SU-DHL-6 (cell line): ENCODE results near the gene MYBPC3.

Experiments
- H2AFZ ChIP-seq: fragments of 200-600 bp; sonication (generic); 2 replicates; pipeline ENCODE4 v1.6.1; 2014; ENCODE audit warnings: low read depth, mild to moderate bottlenecking, moderate library complexity, mixed read lengths, antibody characterized with exemption, low read length; ENCODE audit not compliant: severe bottlenecking
- H3F3A ChIP-seq: fragments of 200-600 bp; shearing (Covaris generic); 2 replicates; pipeline ENCODE4 v1.6.0; 2016; ENCODE audit warnings: antibody characterized with exemption, mild to moderate bottlenecking; ENCODE audit not compliant: insufficient read depth
- H3K27ac ChIP-seq: fragments of 200-600 bp; sonication (generic); 2 replicates; pipeline ENCODE4 v1.5.1; 2016; ENCODE audit warnings: low read depth, mild to moderate bottlenecking, low read length, moderate library complexity, mixed read lengths
- H3K27me3 ChIP-seq: fragments of 200-600 bp; sonication (generic), shearing (Covaris generic); 2 replicates; pipeline ENCODE4 v1.6.0; 2014; ENCODE audit warnings: mild to moderate bottlenecking, low read length
- H3K36me3 ChIP-seq: fragments of 200-600 bp; sonication (generic); 2 replicates; pipeline ENCODE4 v1.6.1; 2014; ENCODE audit warnings: mild to moderate bottlenecking, low read length, mixed read lengths
- H3K4me2 ChIP-seq: fragments of 300-600, 200-600 bp; shearing (Covaris generic), sonication (generic); 2 replicates; pipeline ENCODE4 v1.6.0; 2014; ENCODE audit warnings: low read length, low read depth, mild to moderate bottlenecking; ENCODE audit not compliant: poor library complexity, severe bottlenecking
- H3K4me3 ChIP-seq: fragments of 200-600 bp; sonication (generic); 2 replicates; pipeline ENCODE4 v1.5.1; 2014; ENCODE audit warnings: antibody characterized with exemption, low read length, mild to moderate bottlenecking, mixed read lengths; ENCODE audit not compliant: insufficient read depth, poor library complexity, severe bottlenecking
- H3K79me2 ChIP-seq: fragments of 200-600 bp; sonication (generic); 2 replicates; pipeline ENCODE4 v1.6.1; 2014; ENCODE audit warnings: mild to moderate bottlenecking, low read length, moderate library complexity; ENCODE audit not compliant: insufficient read depth
- H3K9ac ChIP-seq: fragments of 200-600 bp; sonication (generic); 2 replicates; pipeline ENCODE4 v1.7.0; 2014; ENCODE audit warnings: mild to moderate bottlenecking, low read length
- H3K9me2 ChIP-seq: fragments of 200-600 bp; sonication (generic); replicated peaks from 2 replicates; pipeline ENCODE4 v1.6.1; 2014; ENCODE audit warnings: low read length; ENCODE audit not compliant: insufficient read depth
- H3K9me3 ChIP-seq: fragments of 200-600 bp; sonication (generic); 2 replicates; pipeline ENCODE4 v1.6.1; 2014; ENCODE audit warnings: low read length, mixed read lengths; ENCODE audit not compliant: insufficient read depth
- H4K20me1 ChIP-seq: fragments of 200-600 bp; sonication (generic); 2 replicates; pipeline ENCODE4 v1.6.1; 2014; ENCODE audit warnings: low read depth, mild to moderate bottlenecking, antibody characterized with exemption, low read length, moderate library complexity, mixed read lengths
- EZH2phosphoT487 ChIP-seq: fragments of 200-600 bp; sonication (generic), shearing (Covaris generic); conservative IDR thresholded peaks from 2 replicates; pipeline ENCODE4 v1.6.1; 2018; ENCODE audit warnings: mild to moderate bottlenecking, antibody characterized with exemption, low read length, moderate library complexity, mixed read lengths
- TF ChIP-seq, protein P1 (sequence below): fragments of 200-600 bp; sonication (generic); IDR thresholded peaks from one replicate; pipeline ENCODE4 v1.5.1; 2017; ENCODE audit warnings: antibody characterized with exemption, mild to moderate bottlenecking, low read length, moderate library complexity; ENCODE audit not compliant: insufficient read depth, poor library complexity, severe bottlenecking

MYBPC3 gene

DNA sequence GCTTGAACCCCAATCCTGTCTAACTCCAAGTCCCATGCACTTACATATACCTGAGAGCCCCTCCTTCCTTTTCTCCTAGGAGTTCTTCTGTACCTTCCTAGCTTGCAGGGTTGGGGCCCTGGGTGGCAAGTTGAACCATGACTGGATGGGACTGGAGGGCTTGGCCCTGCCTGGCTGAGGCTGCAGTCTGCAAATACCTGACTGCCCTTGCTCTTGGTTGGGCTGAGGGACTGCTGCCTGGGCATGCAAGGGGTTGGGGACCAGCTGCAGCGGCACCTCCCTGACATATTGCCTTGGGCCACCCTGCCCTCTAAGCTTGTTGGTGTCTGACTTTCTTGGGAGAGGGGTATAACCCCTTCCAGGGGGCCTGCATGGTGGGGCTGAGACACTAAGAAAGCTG, 46.0 kb upstream of the MYBPC3 start:
- Histone ChIP-seq H3K9me2 (no peaks in the 10 kb centered on the region), H3K36me3 (no peaks in the 10 kb centered on the region), H2AFZ (no peak overlapping the region), H3K4me3 (no peak overlapping the region), H3K9ac (no peak overlapping the region), H3K9me3 (no peaks in the 10 kb centered on the region), H4K20me1 (no peaks in the 10 kb centered on the region), H3K79me2 (no peaks in the 10 kb centered on the region), H3K4me2 (no peak overlapping the region), H3K27ac (peak overlapping the region; percentile 98; the same call in 1 of the 2 replicates), H3F3A (peaks cover 26% of the 10 kb centered on the region), H3K27me3 (no peaks in the 10 kb centered on the region)
- TF ChIP-seq, protein P1, sequence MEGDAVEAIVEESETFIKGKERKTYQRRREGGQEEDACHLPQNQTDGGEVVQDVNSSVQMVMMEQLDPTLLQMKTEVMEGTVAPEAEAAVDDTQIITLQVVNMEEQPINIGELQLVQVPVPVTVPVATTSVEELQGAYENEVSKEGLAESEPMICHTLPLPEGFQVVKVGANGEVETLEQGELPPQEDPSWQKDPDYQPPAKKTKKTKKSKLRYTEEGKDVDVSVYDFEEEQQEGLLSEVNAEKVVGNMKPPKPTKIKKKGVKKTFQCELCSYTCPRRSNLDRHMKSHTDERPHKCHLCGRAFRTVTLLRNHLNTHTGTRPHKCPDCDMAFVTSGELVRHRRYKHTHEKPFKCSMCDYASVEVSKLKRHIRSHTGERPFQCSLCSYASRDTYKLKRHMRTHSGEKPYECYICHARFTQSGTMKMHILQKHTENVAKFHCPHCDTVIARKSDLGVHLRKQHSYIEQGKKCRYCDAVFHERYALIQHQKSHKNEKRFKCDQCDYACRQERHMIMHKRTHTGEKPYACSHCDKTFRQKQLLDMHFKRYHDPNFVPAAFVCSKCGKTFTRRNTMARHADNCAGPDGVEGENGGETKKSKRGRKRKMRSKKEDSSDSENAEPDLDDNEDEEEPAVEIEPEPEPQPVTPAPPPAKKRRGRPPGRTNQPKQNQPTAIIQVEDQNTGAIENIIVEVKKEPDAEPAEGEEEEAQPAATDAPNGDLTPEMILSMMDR = no peak
- no peak for TF ChIP-seq EZH2phosphoT487

DNA sequence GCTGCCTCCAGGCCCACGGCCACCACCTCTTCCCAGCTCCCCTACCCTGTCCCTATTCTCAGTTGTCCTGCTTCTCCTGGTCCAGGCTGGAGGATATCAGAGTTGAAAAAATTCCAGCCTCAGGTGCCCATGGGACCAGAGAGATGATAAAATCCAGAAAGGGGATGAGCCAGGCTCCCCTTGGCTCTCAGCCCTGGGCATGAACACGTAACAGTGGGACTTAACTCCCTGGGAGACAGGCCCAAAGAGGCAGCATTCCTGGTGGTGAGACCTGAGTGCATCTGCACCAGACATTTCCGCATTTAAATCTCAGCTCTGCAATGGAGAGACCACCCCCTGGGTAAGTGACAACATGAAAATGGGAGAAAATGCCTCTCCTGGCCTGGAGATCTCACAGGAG, 45.5 kb upstream of the MYBPC3 start:
- H3K9me3 ChIP-seq = no peaks in the 10 kb centered on the region
- H3K4me3 ChIP-seq = no peak overlapping the region
- H3K27ac ChIP-seq = no peak overlapping the region
- H3K79me2 ChIP-seq = no peaks in the 10 kb centered on the region
- no peaks in the 10 kb centered on the region for H3K27me3 ChIP-seq
- no peak overlapping the region for H3K4me2 ChIP-seq
- H3K36me3 ChIP-seq = no peaks in the 10 kb centered on the region
- H3K9ac ChIP-seq = no peak overlapping the region
- H3K9me2 ChIP-seq = no peaks in the 10 kb centered on the region
- TF ChIP-seq EZH2phosphoT487 = no peak
- TF ChIP-seq, protein P1 = no peak
- peaks cover 26% of the 10 kb centered on the region for H3F3A ChIP-seq
- no peak overlapping the region for H2AFZ ChIP-seq
- no peaks in the 10 kb centered on the region for H4K20me1 ChIP-seq

GRCh38 chr11:47396049-47396320, 43.5 kb upstream of the MYBPC3 start:
- Histone ChIP-seq H3K9me2 (no peaks in the 10 kb centered on the region), H3K36me3 (no peaks in the 10 kb centered on the region), H3F3A (peaks cover 17% of the 10 kb centered on the region), H3K4me3 (no peak overlapping the region), H3K9me3 (no peaks in the 10 kb centered on the region), H3K79me2 (no peaks in the 10 kb centered on the region), H3K9ac (peak overlapping the region; percentile 59; the same call in 1 of the 2 replicates), H2AFZ (no peak overlapping the region), H3K27me3 (no peaks in the 10 kb centered on the region), H4K20me1 (no peaks in the 10 kb centered on the region), H3K27ac (peak overlapping the region; percentile 64), H3K4me2 (no peak overlapping the region)
- TF ChIP-seq EZH2phosphoT487 = no peak
- TF ChIP-seq, protein P1 = no peak
